HL-60 (cell line): ENCODE data around the gene PRMT7.

Experiments
- DNase-seq, 2 experiments: peaks; one replicate each; pipeline ENCODE4 v3.0.0-alpha.2; 2010 to 2020; ENCODE audit warnings: low read depth in 1 of 2, low spot score in 1 of 2
- H3K27ac ChIP-seq: fragments of 250-450 bp; sonication (Bioruptor Pico); replicated peaks from 2 replicates; pipeline ENCODE4 v1.5.1; 2020; ENCODE audit warnings: mild to moderate bottlenecking, moderate library complexity
- H3K27me3 ChIP-seq: fragments of 250-450 bp; sonication (Bioruptor Pico); 2 replicates; pipeline ENCODE4 v1.5.1; 2021; ENCODE audit warnings: mild to moderate bottlenecking, moderate library complexity; ENCODE audit not compliant: insufficient read depth, poor library complexity, severe bottlenecking
- H3K4me3 ChIP-seq: replicated peaks from 2 replicates; pipeline ENCODE4 v1.5.1; 2011; ENCODE audit warnings: mild to moderate bottlenecking, control low read depth, low read length; ENCODE audit not compliant: insufficient read depth
- GABPA ChIP-seq: IDR thresholded peaks from 2 replicates; pipeline ENCODE4 v1.6.1; 2012; ENCODE audit warnings: low read depth
- POLR2AphosphoS5 ChIP-seq: IDR thresholded peaks from 2 replicates; pipeline ENCODE4 v1.6.1; 2012; ENCODE audit warnings: low read depth
- SPI1 ChIP-seq: IDR thresholded peaks from 2 replicates; pipeline ENCODE4 v1.6.1; 2012; ENCODE audit warnings: low read depth, mild to moderate bottlenecking, borderline replicate concordance
- TF ChIP-seq, protein P1 (sequence below): IDR thresholded peaks from 2 replicates; pipeline ENCODE4 v1.6.1; 2012; ENCODE audit warnings: low read depth; ENCODE audit not compliant: insufficient replicate concordance
- TF ChIP-seq, protein P2 (sequence below): IDR thresholded peaks from one replicate; pipeline ENCODE4 v1.5.1; 2011; ENCODE audit warnings: low read length, control low read depth, inconsistent platforms; ENCODE audit not compliant: insufficient read depth

Gene PRMT7

DNA sequence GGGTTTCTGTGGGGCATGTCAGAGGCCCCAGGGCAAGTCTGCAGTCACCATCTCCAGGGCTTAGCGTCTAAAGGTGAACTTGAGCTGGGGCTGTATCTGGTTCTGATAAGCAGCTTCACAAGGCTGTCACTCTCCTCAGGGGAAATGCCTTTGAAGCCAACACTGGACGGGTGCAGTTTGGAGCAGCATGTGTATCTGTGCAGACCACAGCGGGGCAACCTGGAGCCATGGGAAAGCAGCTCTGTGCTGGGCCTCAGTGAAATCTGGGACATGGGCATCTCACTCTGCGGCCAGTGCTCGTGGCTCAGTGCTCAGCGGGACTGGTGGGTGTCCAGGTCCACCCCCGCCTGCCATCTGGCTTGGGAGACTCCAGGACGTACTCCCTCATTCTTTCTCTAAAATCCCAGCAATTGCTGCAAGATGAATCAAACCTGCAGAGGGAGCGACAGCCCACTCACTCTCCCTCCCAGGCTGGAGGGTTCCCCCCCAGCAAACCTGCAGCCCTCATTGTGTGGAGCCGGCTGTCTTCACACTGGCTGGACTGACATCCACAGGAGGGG lies 63.5 kb downstream of the PRMT7 start:
- TF ChIP-seq, protein P1, sequence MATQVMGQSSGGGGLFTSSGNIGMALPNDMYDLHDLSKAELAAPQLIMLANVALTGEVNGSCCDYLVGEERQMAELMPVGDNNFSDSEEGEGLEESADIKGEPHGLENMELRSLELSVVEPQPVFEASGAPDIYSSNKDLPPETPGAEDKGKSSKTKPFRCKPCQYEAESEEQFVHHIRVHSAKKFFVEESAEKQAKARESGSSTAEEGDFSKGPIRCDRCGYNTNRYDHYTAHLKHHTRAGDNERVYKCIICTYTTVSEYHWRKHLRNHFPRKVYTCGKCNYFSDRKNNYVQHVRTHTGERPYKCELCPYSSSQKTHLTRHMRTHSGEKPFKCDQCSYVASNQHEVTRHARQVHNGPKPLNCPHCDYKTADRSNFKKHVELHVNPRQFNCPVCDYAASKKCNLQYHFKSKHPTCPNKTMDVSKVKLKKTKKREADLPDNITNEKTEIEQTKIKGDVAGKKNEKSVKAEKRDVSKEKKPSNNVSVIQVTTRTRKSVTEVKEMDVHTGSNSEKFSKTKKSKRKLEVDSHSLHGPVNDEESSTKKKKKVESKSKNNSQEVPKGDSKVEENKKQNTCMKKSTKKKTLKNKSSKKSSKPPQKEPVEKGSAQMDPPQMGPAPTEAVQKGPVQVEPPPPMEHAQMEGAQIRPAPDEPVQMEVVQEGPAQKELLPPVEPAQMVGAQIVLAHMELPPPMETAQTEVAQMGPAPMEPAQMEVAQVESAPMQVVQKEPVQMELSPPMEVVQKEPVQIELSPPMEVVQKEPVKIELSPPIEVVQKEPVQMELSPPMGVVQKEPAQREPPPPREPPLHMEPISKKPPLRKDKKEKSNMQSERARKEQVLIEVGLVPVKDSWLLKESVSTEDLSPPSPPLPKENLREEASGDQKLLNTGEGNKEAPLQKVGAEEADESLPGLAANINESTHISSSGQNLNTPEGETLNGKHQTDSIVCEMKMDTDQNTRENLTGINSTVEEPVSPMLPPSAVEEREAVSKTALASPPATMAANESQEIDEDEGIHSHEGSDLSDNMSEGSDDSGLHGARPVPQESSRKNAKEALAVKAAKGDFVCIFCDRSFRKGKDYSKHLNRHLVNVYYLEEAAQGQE: no peak
- TF ChIP-seq, protein P2, sequence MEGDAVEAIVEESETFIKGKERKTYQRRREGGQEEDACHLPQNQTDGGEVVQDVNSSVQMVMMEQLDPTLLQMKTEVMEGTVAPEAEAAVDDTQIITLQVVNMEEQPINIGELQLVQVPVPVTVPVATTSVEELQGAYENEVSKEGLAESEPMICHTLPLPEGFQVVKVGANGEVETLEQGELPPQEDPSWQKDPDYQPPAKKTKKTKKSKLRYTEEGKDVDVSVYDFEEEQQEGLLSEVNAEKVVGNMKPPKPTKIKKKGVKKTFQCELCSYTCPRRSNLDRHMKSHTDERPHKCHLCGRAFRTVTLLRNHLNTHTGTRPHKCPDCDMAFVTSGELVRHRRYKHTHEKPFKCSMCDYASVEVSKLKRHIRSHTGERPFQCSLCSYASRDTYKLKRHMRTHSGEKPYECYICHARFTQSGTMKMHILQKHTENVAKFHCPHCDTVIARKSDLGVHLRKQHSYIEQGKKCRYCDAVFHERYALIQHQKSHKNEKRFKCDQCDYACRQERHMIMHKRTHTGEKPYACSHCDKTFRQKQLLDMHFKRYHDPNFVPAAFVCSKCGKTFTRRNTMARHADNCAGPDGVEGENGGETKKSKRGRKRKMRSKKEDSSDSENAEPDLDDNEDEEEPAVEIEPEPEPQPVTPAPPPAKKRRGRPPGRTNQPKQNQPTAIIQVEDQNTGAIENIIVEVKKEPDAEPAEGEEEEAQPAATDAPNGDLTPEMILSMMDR: no peak
- TF ChIP-seq GABPA (no peak), POLR2AphosphoS5 (no peak), SPI1 (no peak)
- H3K27me3 ChIP-seq: no peaks in the 10 kb centered on the region
- no peak overlapping the region for H3K27ac ChIP-seq
- DNase-seq: no peak
- no peak overlapping the region for H3K4me3 ChIP-seq

DNA sequence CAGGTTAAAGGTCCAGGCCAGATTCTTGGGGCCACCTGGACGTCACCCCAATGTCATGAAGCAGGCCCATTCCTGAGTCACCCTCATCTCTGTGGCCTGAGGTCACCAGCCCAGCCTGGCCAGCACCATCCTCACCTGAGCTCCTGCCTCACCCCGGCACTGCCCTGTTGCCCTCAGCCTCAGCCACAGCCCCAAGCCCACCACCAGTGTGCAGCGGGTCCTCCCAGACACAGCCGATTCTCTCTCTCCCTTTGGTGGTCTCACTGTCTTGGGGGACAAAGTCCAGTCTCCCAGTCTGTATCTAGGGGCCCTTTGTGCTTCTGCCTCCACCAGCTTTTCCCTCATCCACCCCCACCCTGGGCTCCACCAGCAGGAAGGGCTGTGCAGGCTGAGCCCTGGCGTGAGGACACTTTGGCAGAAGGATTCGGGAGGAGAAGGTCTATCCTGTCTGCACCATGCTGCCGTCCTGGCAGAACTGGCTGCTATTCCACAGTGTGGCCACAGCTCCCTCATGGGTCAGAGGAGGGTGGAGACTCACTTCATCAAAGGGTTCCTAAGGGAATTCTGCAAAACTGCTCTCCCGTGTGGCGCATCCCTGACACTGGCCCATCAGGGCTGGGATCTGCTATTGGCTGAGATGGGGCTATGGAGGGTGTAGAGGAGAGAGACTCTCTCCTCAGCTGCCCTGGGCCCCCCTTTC lies 64.3 kb downstream of the PRMT7 start:
- Histone ChIP-seq H3K27ac (no peak overlapping the region), H3K4me3 (no peak overlapping the region), H3K27me3 (no peaks in the 10 kb centered on the region)
- no peak for DNase-seq
- TF ChIP-seq, protein P1: no peak
- no peak for TF ChIP-seq GABPA
- no peak for TF ChIP-seq POLR2AphosphoS5
- TF ChIP-seq, protein P2: no peak
- no peak for TF ChIP-seq SPI1

DNA sequence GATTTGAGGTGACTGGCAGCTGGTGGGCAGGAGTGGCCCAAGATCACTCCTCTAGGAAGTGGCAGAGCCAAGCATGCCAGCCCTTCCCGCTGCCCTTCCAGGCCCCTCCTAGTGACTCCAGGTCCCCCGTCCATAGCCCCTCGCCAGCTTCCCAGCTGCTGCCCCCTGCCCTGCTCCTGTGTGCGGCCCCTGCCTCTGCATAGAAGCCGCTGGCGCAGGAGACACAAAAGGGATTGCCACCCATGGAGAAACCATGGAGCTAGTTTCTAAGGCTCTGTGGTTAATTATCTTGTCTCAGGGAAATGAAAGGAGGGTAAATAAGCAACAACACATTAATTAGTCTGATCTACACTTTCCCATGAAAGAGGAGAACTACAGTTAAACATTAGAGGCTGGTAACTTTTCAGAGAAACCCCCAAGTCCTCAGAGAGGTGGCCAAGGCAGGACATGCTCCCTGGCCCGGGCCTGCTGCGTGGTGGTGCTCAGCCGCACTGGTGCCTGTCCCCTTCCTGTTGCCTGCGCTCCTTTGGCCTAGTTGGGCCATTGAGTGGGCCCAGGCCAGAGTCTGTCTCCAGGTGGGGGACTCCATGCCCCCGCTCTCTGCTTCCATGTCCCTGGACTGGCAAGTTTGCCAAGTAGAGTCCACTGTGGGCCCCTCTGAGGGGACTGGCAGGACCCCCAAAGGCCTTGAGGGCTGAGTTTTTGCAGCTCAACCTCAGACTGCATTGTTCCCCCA lies 65.2 kb downstream of the PRMT7 start:
- TF ChIP-seq SPI1 (no peak), GABPA (no peak), POLR2AphosphoS5 (no peak)
- TF ChIP-seq, protein P1: no peak
- TF ChIP-seq, protein P2: no peak
- H3K4me3 ChIP-seq: no peak overlapping the region
- no peak for DNase-seq
- H3K27me3 ChIP-seq: no peaks in the 10 kb centered on the region
- no peak overlapping the region for H3K27ac ChIP-seq
